Hematopoietic multipotent progenitor cell treated with erythropoietin and hydrocortisone succinate and interleukin-3 and kit ligand, for 15 days (in vitro differentiated cells): ENCODE data around the gene SAP30BP.
"Not testable (repeated sequence)": the region's sequence is repeated elsewhere in the genome, so short reads cannot be mapped to it uniquely, and the experiment has no call there.

Experiments
- DNase-seq: peaks from one replicate; pipeline ENCODE4 v3.0.0-alpha.2; 2015; ENCODE audit warnings: low spot score

SAP30BP gene

DNA sequence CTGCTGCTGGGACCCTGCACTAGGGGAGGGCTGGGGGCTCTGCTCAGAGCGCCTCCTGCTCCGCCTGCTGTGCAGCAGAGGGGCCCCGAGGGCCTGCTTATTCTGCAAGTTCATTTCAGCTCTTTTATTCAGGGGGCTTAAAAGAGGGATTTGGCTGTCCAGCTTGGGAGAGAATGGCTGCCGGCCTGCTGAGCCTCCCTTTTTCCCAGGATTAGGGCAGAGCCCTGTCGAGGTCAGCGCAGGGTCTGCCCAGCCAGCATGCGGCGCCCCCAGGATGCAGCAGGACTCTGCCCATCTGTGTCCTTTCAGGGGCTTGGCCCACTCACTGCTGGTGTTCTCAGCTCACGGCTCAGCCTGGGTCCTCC is 32.8 kb upstream of the SAP30BP start:
- no peak for DNase-seq

- peak; percentile 72 for DNase-seq
Measured at GRCh38 chr17:75634754-75635609, 32.2 kb upstream of the SAP30BP start.

DNA sequence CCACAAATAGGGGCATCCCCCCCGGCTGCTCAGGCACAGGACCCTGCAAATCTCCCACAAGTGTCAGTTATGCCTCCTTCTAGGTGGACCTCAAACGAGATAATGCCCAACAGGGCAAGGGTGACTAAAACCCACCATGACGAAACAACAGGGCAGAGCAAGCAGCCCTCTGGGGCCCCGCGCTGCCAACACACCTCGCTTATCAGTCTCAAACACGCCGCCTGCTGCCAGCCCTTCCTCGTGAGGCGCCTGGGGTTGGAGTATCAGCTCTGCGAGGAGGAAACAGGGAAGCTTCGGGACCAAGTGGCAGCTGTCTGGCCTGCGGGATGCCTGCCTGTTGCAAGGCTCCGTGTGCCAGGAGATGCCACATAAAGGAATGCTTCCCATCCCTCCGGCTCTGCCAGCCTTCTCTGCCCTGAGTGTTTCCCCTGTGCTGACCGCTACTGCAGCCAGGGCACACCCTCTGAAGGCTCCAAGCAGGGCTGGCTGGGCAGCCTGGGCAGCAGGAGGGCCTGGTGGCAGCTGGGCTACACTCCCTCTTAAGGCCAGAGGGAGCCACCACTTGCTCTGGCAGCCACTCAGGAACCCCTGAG is 31.4 kb upstream of the SAP30BP start:
- peak; percentile 97 for DNase-seq

- DNase-seq: no peak
Measured at GRCh38 chr17:75636381-75637142, 30.6 kb upstream of the SAP30BP start.

- DNase-seq: peak; percentile 87
Measured at GRCh38 chr17:75637143-75637538, 30.0 kb upstream of the SAP30BP start.

DNA sequence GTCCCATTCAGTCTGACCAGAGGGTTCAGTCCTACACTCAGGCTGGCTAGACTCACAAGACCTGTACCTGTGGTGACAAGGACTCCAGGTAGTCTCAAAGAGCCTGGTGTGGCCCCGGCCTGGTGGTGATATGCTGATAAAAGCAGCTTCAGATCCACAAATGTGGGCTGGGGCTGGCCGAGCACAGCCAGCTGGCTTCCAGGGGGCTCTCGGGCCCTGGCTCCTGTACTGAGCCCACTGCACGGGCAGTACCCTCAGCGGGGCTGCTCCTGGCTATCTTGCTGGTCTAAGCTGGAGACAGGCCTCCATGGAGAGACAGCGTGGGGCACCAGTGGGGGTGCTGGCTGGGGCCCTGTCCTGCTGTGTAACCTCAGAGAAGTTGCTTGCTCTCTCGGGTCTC is 29.6 kb upstream of the SAP30BP start:
- DNase-seq: peak; percentile 56

DNA sequence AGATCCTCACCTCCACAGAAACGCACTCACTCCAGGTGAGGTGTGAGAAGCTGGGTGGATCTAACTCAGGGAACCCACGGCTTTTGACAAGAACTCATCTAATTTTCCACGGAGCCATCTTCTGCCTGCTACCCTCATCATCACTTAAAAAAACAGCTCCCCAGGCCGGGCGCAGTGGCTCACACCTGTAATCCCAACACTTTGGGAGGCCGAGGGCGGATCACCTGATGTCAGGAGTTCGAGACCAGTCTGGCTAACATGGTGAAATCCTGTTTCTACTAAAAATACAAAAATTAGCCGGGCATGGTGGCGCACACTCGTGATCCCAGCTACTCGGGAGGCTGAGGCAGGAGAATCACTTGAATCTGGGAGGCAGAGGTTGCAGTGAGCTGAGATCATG is 29.1 kb upstream of the SAP30BP start:
- DNase-seq: not testable (repeated sequence)

- no peak for DNase-seq
Measured at GRCh38 chr17:75638893-75639292, 28.2 kb upstream of the SAP30BP start.

DNA sequence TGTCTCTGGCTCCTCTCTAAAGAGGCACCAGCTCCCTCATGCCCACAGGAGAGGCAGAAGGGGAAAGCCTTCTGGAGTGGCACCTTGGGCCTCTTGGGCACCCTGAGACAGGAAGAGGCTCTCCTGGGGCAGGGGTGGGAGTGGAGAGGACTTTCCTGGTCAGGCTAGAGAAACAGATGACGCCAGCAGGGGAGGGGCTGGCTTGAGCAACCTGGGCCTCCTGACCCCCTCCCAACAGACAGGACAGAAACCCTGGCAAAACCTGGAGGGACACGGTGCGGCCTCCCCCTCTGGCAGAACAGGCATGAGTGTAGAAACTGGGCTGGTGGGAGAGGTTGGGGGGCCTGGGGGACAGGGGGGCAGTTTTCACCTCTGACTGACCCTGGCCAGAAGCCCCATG is 27.8 kb upstream of the SAP30BP start:
- peak; percentile 13 for DNase-seq

DNA sequence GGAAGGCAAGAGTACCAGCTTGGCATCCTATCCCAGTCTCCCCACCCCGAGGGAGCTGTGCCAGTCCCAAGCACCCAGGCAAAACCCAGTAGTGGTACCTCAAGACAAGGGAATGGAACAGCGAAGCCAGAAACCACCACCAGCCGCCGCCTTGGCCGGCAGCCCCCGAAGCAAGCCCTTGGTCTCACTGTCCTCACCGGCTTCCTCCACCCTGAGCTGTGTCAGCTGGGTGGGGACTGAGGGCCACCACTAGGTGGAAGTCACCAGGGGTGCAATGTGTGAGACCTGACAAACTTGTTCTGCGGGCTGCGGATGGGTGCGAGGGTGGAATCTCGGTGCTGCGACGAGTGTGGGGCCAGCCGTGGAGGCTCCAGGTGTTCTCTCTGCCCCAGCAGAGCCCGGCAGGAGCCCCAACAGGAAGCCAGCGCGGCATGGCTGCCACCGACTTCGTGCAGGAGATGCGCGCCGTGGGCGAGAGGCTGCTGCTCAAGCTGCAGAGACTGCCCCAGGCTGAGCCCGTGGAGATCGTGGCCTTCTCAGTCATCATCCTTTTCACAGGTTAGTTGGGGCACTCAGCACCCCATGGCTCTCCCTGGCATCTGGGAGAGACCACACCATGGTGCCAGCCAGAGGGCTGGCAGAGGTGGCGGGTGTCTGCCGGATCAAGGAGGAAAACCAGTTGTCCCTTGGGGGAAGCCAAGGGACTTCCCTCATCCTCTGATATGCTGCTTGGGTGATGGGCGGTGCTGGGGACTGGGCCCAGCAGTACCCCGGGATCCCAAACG is 27.2 kb upstream of the SAP30BP start:
- DNase-seq: peak; percentile 30

DNA sequence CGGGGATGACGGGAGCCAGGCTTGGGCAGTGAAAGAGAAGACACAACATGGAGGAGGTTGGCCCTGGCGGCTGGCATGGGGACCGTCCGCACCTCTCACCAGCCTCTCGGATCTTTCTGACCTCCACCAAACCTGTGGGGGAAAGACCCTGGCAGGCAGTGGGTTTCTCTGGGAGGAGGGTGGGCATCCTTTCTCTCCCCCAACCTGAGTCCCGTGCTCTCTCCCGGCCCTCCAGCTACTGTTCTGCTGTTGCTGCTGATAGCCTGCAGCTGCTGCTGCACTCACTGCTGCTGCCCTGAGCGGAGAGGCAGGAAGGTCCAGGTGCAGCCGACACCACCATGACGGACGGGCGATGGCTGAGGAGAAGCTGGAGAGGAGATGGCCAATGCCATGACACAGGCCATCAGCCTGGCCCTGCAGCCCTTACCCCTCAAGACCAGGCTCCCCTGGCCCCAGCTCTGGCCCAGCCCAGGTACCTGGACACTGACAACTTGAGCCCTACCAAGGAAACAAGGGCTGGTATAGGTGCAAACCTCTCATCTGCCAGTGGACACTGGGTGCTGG is 26.5 kb upstream of the SAP30BP start:
- DNase-seq: no peak

DNA sequence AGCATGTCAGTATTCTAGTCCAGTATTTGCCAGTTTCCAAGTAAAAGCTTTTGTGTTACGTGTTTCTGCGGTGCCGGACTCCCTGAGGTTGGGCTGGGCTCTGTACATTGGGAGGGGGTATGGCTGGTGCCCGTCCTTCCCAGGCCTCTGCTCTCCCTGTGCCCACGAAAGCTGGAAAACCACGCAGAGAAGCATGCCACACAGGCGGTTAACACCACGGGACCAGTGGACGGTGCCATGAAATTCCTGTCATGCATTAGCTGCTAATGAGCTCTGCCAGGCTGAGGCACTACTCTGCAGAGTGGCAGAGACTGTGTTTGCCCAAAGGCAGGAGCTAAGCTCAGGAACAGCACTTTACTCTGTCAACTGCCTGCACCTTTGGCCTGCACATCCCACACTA is 25.8 kb upstream of the SAP30BP start:
- no peak for DNase-seq

DNA sequence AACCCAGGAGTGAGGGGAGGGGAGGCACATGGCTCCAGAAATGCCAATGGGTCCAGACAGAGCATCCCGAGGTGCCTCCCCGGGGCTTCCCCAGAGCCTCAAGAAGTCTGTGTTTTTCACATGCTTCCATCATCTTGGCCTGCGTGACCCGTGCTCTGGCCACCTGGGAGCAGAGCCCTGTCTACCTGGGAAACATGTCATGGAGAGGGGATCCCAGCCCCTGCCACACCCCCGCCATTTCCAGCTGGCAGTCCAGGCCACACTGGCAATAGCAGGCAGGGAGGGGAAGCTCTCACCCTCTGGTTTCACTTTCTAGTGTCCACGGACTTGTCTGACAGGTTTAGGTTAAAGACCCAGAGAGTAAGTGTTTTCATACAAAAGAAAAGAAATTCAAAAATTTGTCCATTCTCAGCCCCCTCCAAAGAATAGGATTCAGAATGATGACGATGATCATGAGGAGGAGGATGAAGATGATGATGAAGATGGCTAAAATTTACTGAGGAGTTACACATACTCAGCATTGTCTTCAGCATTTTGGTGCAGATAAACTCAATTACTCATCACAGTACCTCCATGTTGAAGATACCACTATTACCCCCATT is 24.9 kb upstream of the SAP30BP start:
- no peak for DNase-seq

DNA sequence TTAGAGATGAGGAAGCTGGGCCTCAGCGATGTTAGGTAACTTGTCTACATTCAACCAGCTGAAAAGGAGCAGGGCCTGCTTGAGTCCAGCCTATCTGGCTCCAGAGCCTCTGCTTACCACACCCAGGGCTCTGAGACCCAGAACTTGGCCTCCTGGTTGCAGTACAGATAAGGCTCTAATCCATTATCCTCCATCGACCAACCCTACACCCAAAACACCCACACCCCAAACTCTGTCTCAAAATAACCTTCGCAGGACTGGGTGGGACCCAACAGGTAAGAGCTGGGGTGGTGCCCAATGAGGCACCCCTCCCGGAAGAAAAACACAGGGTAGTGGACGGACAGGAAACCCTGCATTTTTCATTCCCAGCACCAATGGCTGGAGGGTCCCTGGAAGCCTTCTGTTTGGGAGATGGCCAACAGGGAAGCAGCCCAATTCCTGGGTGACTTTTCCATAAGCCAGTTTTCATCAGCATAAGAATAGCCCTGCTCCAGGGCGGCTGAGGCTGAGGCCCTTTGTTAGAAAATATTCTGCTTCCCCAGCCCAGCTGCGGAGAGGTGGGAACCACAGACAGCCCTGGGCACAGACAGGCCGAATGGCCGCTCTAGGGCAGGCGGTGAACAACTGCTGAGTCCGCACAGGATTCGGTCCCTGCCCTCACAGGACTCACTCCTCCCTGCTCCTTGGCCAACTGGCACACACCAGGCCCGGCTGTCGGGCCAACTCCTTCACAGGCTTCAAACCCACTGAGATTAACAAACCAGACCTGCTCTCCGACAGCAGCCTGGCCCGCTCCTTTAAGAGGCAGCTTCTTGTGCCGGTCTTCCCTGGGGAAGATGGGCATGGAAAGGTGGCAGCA is 24.1 kb upstream of the SAP30BP start:
- DNase-seq: peak; percentile 87

DNA sequence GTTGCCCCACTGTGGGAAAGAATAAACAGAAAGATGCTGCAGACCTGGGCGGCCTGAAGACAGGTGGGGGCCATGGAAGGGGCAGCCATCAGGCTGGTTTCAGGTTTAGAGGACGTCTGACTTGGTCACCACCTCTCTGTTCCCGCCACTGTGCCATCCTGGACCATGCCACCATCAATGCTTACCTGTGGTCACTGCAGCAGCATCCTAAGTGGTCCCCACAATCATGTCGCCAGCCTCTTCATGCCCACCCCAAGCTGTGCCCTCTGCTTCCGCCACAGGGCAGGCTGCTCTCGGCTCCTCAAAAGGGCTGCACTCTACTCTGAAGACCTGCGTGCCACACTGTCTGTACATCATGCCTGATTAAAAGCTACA is 23.5 kb upstream of the SAP30BP start:
- no peak for DNase-seq

DNA sequence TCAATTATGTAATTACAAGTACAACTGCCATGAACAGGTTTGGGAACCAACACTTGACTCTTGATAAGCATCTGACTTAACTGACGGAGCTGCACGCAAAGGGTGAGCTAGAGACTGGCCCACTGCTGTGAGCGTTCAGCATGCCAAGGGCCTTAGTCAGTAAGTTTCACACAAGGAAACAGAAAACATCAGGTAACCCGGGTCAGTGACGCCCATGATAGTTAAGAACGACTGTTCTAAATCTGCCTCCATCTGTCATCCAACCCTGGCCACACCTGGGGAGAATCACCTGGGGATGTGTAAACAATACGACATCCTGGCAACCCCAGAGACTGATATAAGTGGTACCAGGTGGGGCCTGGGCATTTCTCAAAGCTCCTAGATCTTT is 21.6 kb upstream of the SAP30BP start:
- peak; percentile 45 for DNase-seq

DNA sequence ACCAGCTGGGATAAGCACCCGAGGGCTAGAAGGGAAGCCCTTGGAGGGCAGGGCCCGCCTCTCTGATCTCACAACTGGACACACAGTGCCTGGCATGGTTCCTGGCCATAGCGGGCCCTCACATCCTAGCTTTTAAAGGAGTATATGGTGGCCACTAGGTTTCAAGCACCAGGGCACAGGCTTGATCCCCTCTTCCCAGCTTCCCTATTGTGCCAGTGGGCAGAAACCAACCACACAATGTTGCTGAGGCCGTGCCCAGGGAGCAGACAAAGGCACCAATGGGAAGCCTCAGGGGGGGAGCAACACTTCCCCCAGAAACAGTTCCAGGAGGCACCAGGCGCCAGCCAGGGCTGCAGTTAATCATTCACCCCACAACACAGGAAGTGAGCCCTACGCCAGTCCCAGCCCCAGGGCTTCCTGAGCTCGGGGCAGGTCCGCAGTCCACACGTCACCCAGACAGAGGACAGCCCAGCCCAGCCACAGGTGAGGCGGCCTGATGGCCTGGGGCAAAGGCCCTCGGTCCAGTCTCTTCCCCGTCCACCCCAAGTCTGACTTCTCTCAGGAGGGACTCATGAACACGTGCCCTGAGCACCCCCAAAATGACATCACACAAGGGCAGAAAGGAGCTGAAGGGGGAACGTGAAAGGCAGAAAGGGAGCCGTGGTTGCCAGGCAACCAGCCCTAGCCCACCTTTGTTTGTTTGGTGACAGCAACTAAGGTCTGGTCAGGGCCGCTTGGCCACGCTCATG is 21.1 kb upstream of the SAP30BP start:
- no peak for DNase-seq

- no peak for DNase-seq
Measured at GRCh38 chr17:75646638-75646992, 20.5 kb upstream of the SAP30BP start.

DNA sequence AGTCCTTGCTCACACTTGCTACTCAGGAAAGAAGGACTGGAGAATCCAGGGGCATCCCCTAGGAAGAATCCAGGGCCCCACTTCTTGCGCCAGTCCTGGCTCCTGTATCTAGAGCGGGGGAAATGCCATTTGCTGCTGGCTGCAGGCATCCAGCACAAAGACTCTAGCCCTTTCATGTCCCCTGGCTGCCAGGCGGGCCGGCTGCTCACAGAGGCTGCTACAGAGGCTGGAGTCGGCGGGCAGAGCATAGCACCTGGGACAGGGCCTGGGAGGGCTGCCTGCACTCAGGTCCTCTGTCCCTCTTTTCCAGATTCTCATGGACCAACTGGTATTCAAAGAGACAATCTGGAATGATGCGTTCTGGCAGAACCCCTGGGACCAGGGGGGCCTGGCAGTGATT is 20.1 kb upstream of the SAP30BP start:
- DNase-seq: no peak

GRCh38 chr17:75647921-75648320 is 19.2 kb upstream of the SAP30BP start:
- DNase-seq: no peak
